HEK293 (cell line): ENCODE measurements around the gene H2BK1.
A peak's percentile ranks its signal among the peaks of the same experiment; 100 is the strongest.

Source experiments
- AEBP2 ChIP-seq: fragments of 450-650 bp; formaldehyde crosslinking; IDR thresholded peaks from 2 replicates; pipeline ENCODE4 v1.5.1; 2016; ENCODE audit warnings: missing biosample characterization, missing genetic modification characterization, borderline replicate concordance
- ATF2 ChIP-seq: fragments of 450-650 bp; formaldehyde crosslinking; IDR thresholded peaks from 2 replicates; pipeline ENCODE4 v1.5.1; 2016; ENCODE audit warnings: missing biosample characterization, missing genetic modification characterization, low read depth
- EGR2 ChIP-seq: fragments of 450-650 bp; formaldehyde crosslinking; IDR thresholded peaks from 2 replicates; pipeline ENCODE4 v1.5.1; 2016; ENCODE audit warnings: low read depth, missing biosample characterization, missing genetic modification characterization
- INSM2 ChIP-seq: fragments of 450-650 bp; formaldehyde crosslinking; IDR thresholded peaks from 2 replicates; pipeline ENCODE4 v1.5.1; 2016; ENCODE audit warnings: missing biosample characterization, missing genetic modification characterization
- PRDM2 ChIP-seq: fragments of 450-650 bp; formaldehyde crosslinking; IDR thresholded peaks from 2 replicates; pipeline ENCODE4 v1.5.1; 2016; ENCODE audit warnings: missing biosample characterization, missing genetic modification characterization, borderline replicate concordance
- REPIN1 ChIP-seq: fragments of 450-650 bp; formaldehyde crosslinking; IDR thresholded peaks from 2 replicates; pipeline ENCODE4 v1.5.1; 2017; ENCODE audit warnings: missing biosample characterization, missing genetic modification characterization, low read depth
- ZBTB6 ChIP-seq: fragments of 450-650 bp; formaldehyde crosslinking; IDR thresholded peaks from 2 replicates; pipeline ENCODE4 v1.5.1; 2017; ENCODE audit warnings: missing biosample characterization, missing genetic modification characterization
- ZFP3 ChIP-seq: fragments of 450-650 bp; formaldehyde crosslinking; IDR thresholded peaks from 2 replicates; pipeline ENCODE4 v1.5.1; 2016; ENCODE audit warnings: low read depth, missing biosample characterization, missing genetic modification characterization
- ZNF174 ChIP-seq: fragments of 450-650 bp; formaldehyde crosslinking; IDR thresholded peaks from 2 replicates; pipeline ENCODE4 v1.5.0; 2017; ENCODE audit warnings: missing biosample characterization, mild to moderate bottlenecking, missing genetic modification characterization
- ZNF18 ChIP-seq: fragments of 450-650 bp; formaldehyde crosslinking; IDR thresholded peaks from 2 replicates; pipeline ENCODE4 v1.5.1; 2016; ENCODE audit warnings: missing biosample characterization, missing genetic modification characterization
- ZNF2 ChIP-seq: fragments of 450-650 bp; formaldehyde crosslinking; IDR thresholded peaks from 2 replicates; pipeline ENCODE4 v1.5.1; 2016; ENCODE audit warnings: missing biosample characterization, missing genetic modification characterization
- ZNF324 ChIP-seq: fragments of 450-650 bp; formaldehyde crosslinking; IDR thresholded peaks from 2 replicates; pipeline ENCODE4 v1.5.1; 2016; ENCODE audit warnings: missing biosample characterization, missing genetic modification characterization
- ZNF600 ChIP-seq: fragments of 450-650 bp; formaldehyde crosslinking; IDR thresholded peaks from 2 replicates; pipeline ENCODE4 v1.5.1; 2016; ENCODE audit warnings: missing biosample characterization, missing genetic modification characterization
- ZNF629 ChIP-seq: fragments of 450-650 bp; formaldehyde crosslinking; IDR thresholded peaks from 2 replicates; pipeline ENCODE4 v1.5.1; 2017; ENCODE audit warnings: missing biosample characterization, missing genetic modification characterization
- ZNF639 ChIP-seq: fragments of 450-650 bp; formaldehyde crosslinking; IDR thresholded peaks from 2 replicates; pipeline ENCODE4 v1.5.1; 2016; ENCODE audit warnings: missing biosample characterization, missing genetic modification characterization
- ZNF654 ChIP-seq: fragments of 450-650 bp; formaldehyde crosslinking; IDR thresholded peaks from 2 replicates; pipeline ENCODE4 v1.5.1; 2016; ENCODE audit warnings: low read depth, missing biosample characterization, missing genetic modification characterization
- ZNF670 ChIP-seq: fragments of 450-650 bp; formaldehyde crosslinking; IDR thresholded peaks from 2 replicates; pipeline ENCODE4 v1.5.1; 2016; ENCODE audit warnings: missing biosample characterization, missing genetic modification characterization, low read depth
- ZNF692 ChIP-seq: fragments of 450-650 bp; formaldehyde crosslinking; IDR thresholded peaks from 2 replicates; pipeline ENCODE4 v1.5.1; 2016; ENCODE audit warnings: missing biosample characterization, missing genetic modification characterization
- ZNF707 ChIP-seq: fragments of 450-650 bp; formaldehyde crosslinking; IDR thresholded peaks from 2 replicates; pipeline ENCODE4 v1.5.1; 2016; ENCODE audit warnings: missing biosample characterization, missing genetic modification characterization
- ZNF76 ChIP-seq: fragments of 450-650 bp; formaldehyde crosslinking; IDR thresholded peaks from 2 replicates; pipeline ENCODE4; 2016; ENCODE audit warnings: low read depth, missing biosample characterization, missing genetic modification characterization, borderline replicate concordance
- ZNF830 ChIP-seq: fragments of 450-650 bp; IDR thresholded peaks from 2 replicates; pipeline ENCODE4 v1.5.0; 2018; ENCODE audit warnings: missing biosample characterization, missing genetic modification characterization, low read depth, mild to moderate bottlenecking, moderate library complexity

The H2BK1 gene

GRCh38 chr7:151245360-151246101 is 35.2 kb upstream of the H2BK1 start (continued):
- no peak for TF ChIP-seq INSM2 (tag by site-specific recombination)
- TF ChIP-seq ZFP3 (tag by site-specific recombination), result no peak
- no peak for TF ChIP-seq ZNF692 (tag by site-specific recombination)
- TF ChIP-seq PRDM2 (tag by site-specific recombination), result no peak
- TF ChIP-seq REPIN1, result no peak
- no peak for TF ChIP-seq ZNF670 (tag by site-specific recombination)
- TF ChIP-seq ATF2 (tag by site-specific recombination), result no peak
- TF ChIP-seq ZNF600 (tag by site-specific recombination), result 0 out of 2 replicates have a peak, but pooled peaks have one; percentile 13
- no peak for TF ChIP-seq ZNF76 (tag by site-specific recombination)
- TF ChIP-seq ZNF2 (tag by site-specific recombination), result no peak
- TF ChIP-seq AEBP2 (tag by site-specific recombination), result no peak
- no peak for TF ChIP-seq ZNF174 (tag by site-specific recombination)
- TF ChIP-seq EGR2 (tag by site-specific recombination), result peak; percentile 88
- TF ChIP-seq ZNF324 (tag by site-specific recombination), result no peak
- no peak for TF ChIP-seq ZNF629 (tag by site-specific recombination)
- TF ChIP-seq ZNF639, result no peak
- no peak for TF ChIP-seq ZNF654 (tag by site-specific recombination)
- TF ChIP-seq ZNF18 (tag by site-specific recombination), result no peak
- no peak for TF ChIP-seq ZNF707 (tag by site-specific recombination)
- peak; percentile 48; the same call in 1 of the 2 replicates for TF ChIP-seq ZBTB6 (tag by site-specific recombination)
- TF ChIP-seq ZNF830, result no peak
